Measurements from ENCODE around the gene TBP.

Gene TBP

GRCh38 chr6:170575250-170575649 lies 21.1 kb downstream of the TBP start:
- no peak for DNase-seq (ENCODE audit: low spot score)
- H3K9ac ChIP-seq (ENCODE audit: low read depth, low read length, poor library complexity) = no peak overlapping the region
- H2BK15ac ChIP-seq (ENCODE audit: low read length) = no peak overlapping the region
- H3K18ac ChIP-seq (ENCODE audit: low read length) = no peak overlapping the region
- H3K4me1 ChIP-seq (ENCODE audit: control insufficient read depth in 2 of 2, insufficient read depth in 1 of 2, low read depth in 1 of 2, low read length in 2 of 2) = no peaks in the 10 kb centered on the region
- H2AK5ac ChIP-seq (ENCODE audit: low read depth, low read length) = no peak overlapping the region
- H3K14ac ChIP-seq (ENCODE audit: low read length) = no peak overlapping the region
- H2BK12ac ChIP-seq (ENCODE audit: low read length) = no peak overlapping the region
- peaks cover 1% of the 10 kb centered on the region for H3K79me1 ChIP-seq (ENCODE audit: low read depth, low read length)
- H3K9me3 ChIP-seq (replicated peaks in 1 of 2; ENCODE audit: control insufficient read depth in 2 of 2, insufficient read depth in 1 of 2, low read depth in 1 of 2, low read length in 2 of 2) = no peaks in the 10 kb centered on the region
- H3K36me3 ChIP-seq (replicated peaks in 1 of 2; ENCODE audit: control insufficient read depth in 2 of 2, insufficient read depth in 2 of 2, low read length in 2 of 2) = peaks cover 17 to 100% of the 10 kb centered on the region in 2 donors
- no peak overlapping the region for H4K91ac ChIP-seq (ENCODE audit: low read depth, low read length, poor library complexity)
- H3K27ac ChIP-seq (replicated peaks; ENCODE audit: low read length) = no peak overlapping the region
- no peak overlapping the region for H3K4me2 ChIP-seq (ENCODE audit: insufficient read depth, low read length, poor library complexity, severe bottlenecking)
- H2AFZ ChIP-seq (ENCODE audit: low read length) = no peak overlapping the region
- no peak overlapping the region for H3K4ac ChIP-seq (ENCODE audit: low read length)
- no peak overlapping the region for H3K4me3 ChIP-seq (ENCODE audit: low read length in 2 of 2)
- no peak overlapping the region for H4K8ac ChIP-seq (ENCODE audit: low read depth, low read length)
- no peak overlapping the region for H2BK120ac ChIP-seq (ENCODE audit: low read depth, low read length)
- no CpG with 5 or more reads among the region's 1 CpG for WGBS, 2 donors (ENCODE audit: extremely low coverage in 2 of 2, insufficient read length in 2 of 2, insufficient replicate concordance in 1 of 2)
- no peak overlapping the region for H3K23ac ChIP-seq (ENCODE audit: low read depth, low read length, poor library complexity)
- no peaks in the 10 kb centered on the region for H3K27me3 ChIP-seq (ENCODE audit: control insufficient read depth in 3 of 3, insufficient read depth in 3 of 3, low read depth in 1 of 3, low read length in 3 of 3)
- no peak overlapping the region for H2BK5ac ChIP-seq (ENCODE audit: low read length)

- Histone ChIP-seq H2BK120ac (ENCODE audit: low read depth, low read length) (no peak overlapping the region), H3K9me3 (replicated peaks in 1 of 2; ENCODE audit: control insufficient read depth in 2 of 2, insufficient read depth in 1 of 2, low read depth in 1 of 2, low read length in 2 of 2) (no peaks in the 10 kb centered on the region), H3K27ac (replicated peaks; ENCODE audit: low read length) (no peak overlapping the region), H3K14ac (ENCODE audit: low read length) (no peak overlapping the region), H2BK15ac (ENCODE audit: low read length) (no peak overlapping the region), H2AK5ac (ENCODE audit: low read depth, low read length) (no peak overlapping the region), H2BK5ac (ENCODE audit: low read length) (no peak overlapping the region), H4K8ac (ENCODE audit: low read depth, low read length) (no peak overlapping the region), H3K79me1 (ENCODE audit: low read depth, low read length) (peaks cover 3% of the 10 kb centered on the region), H3K27me3 (ENCODE audit: control insufficient read depth in 3 of 3, insufficient read depth in 3 of 3, low read depth in 1 of 3, low read length in 3 of 3) (no peaks in the 10 kb centered on the region), H3K4me1 (ENCODE audit: control insufficient read depth in 2 of 2, insufficient read depth in 1 of 2, low read depth in 1 of 2, low read length in 2 of 2) (peaks cover 2 to 5% of the 10 kb centered on the region in 2 donors), H2AFZ (ENCODE audit: low read length) (no peak overlapping the region), H3K4ac (ENCODE audit: low read length) (no peak overlapping the region), H3K36me3 (replicated peaks in 1 of 2; ENCODE audit: control insufficient read depth in 2 of 2, insufficient read depth in 2 of 2, low read length in 2 of 2) (peaks cover 16 to 94% of the 10 kb centered on the region in 2 donors), H3K18ac (ENCODE audit: low read length) (no peak overlapping the region), H3K9ac (ENCODE audit: low read depth, low read length, poor library complexity) (no peak overlapping the region), H3K4me2 (ENCODE audit: insufficient read depth, low read length, poor library complexity, severe bottlenecking) (no peak overlapping the region), H3K23ac (ENCODE audit: low read depth, low read length, poor library complexity) (no peak overlapping the region), H3K4me3 (ENCODE audit: low read length in 2 of 2) (no peak overlapping the region), H2BK12ac (ENCODE audit: low read length) (no peak overlapping the region), H4K91ac (ENCODE audit: low read depth, low read length, poor library complexity) (peak overlapping the region; percentile 34)
- no peak for DNase-seq (ENCODE audit: low spot score)
These were observed 24.7 kb downstream of the TBP start for GRCh38 chr6:170578909-170579308.

GRCh38 chr6:170583756-170584180 lies 29.6 kb downstream of the TBP start:
- Histone ChIP-seq H3K36me3 (replicated peaks in 1 of 2; ENCODE audit: control insufficient read depth in 2 of 2, insufficient read depth in 2 of 2, low read length in 2 of 2) (peaks cover 12 to 46% of the 10 kb centered on the region in 2 donors), H4K91ac (ENCODE audit: low read depth, low read length, poor library complexity) (no peak overlapping the region), H3K9ac (ENCODE audit: low read depth, low read length, poor library complexity) (peak overlapping the region; percentile 99), H3K9me3 (replicated peaks in 1 of 2; ENCODE audit: control insufficient read depth in 2 of 2, insufficient read depth in 1 of 2, low read depth in 1 of 2, low read length in 2 of 2) (no peaks in the 10 kb centered on the region), H3K4me1 (ENCODE audit: control insufficient read depth in 2 of 2, insufficient read depth in 1 of 2, low read depth in 1 of 2, low read length in 2 of 2) (peaks cover 2 to 10% of the 10 kb centered on the region in 2 donors), H3K4me2 (ENCODE audit: insufficient read depth, low read length, poor library complexity, severe bottlenecking) (peak overlapping the region; percentile 81), H2BK15ac (ENCODE audit: low read length) (no peak overlapping the region), H3K23ac (ENCODE audit: low read depth, low read length, poor library complexity) (peak overlapping the region; percentile 98), H3K18ac (ENCODE audit: low read length) (peak overlapping the region; percentile 90), H3K14ac (ENCODE audit: low read length) (peak overlapping the region; percentile 90), H3K79me1 (ENCODE audit: low read depth, low read length) (peaks cover 6% of the 10 kb centered on the region), H3K4ac (ENCODE audit: low read length) (no peak overlapping the region), H2BK12ac (ENCODE audit: low read length) (no peak overlapping the region), H2AK5ac (ENCODE audit: low read depth, low read length) (no peak overlapping the region), H2BK5ac (ENCODE audit: low read length) (no peak overlapping the region), H2BK120ac (ENCODE audit: low read depth, low read length) (no peak overlapping the region), H2AFZ (ENCODE audit: low read length) (peak overlapping the region; percentile 93), H3K27me3 (ENCODE audit: control insufficient read depth in 3 of 3, insufficient read depth in 3 of 3, low read depth in 1 of 3, low read length in 3 of 3) (no peaks in the 10 kb centered on the region), H3K4me3 (ENCODE audit: low read length in 2 of 2) (peak overlapping the region; percentile 67 to 100), H3K27ac (replicated peaks; ENCODE audit: low read length) (peak overlapping the region; percentile 47), H4K8ac (ENCODE audit: low read depth, low read length) (no peak overlapping the region)
- no CpG with 5 or more reads among the region's 12 CpGs for WGBS, 2 donors (ENCODE audit: extremely low coverage in 2 of 2, insufficient read length in 2 of 2, insufficient replicate concordance in 1 of 2)
- peak; percentile 0 for DNase-seq (ENCODE audit: low spot score)

GRCh38 chr6:170584181-170584953 lies 30.2 kb downstream of the TBP start, which contains the start of gene PDCD2:
PDCD2 (minus strand) TSS chr6:170584637; CDS start chr6:170584581, 56 bp downstream.
- H3K27me3 ChIP-seq (ENCODE audit: control insufficient read depth in 3 of 3, insufficient read depth in 3 of 3, low read depth in 1 of 3, low read length in 3 of 3) = no peaks in the 10 kb centered on the region
- no peak within 1 kb of the TSS for H3K4ac ChIP-seq (ENCODE audit: low read length)
- H3K27ac ChIP-seq (replicated peaks; ENCODE audit: low read length) = peak within 1 kb of the TSS; percentile 47

More at GRCh38 chr6:170584181-170584953, 30.2 kb downstream of the TBP start, which contains the start of gene PDCD2:
- Histone ChIP-seq H3K4me2 (ENCODE audit: insufficient read depth, low read length, poor library complexity, severe bottlenecking) (peak within 1 kb of the TSS; percentile 93), H2BK15ac (ENCODE audit: low read length) (no peak within 1 kb of the TSS), H2BK5ac (ENCODE audit: low read length) (no peak within 1 kb of the TSS), H3K14ac (ENCODE audit: low read length) (peak within 1 kb of the TSS; percentile 90), H3K9ac (ENCODE audit: low read depth, low read length, poor library complexity) (peak within 1 kb of the TSS; percentile 99), H3K79me1 (ENCODE audit: low read depth, low read length) (peaks cover 6% of the 10 kb centered on the region), H3K36me3 (replicated peaks in 1 of 2; ENCODE audit: control insufficient read depth in 2 of 2, insufficient read depth in 2 of 2, low read length in 2 of 2) (peaks cover 11 to 40% of the 10 kb centered on the region in 2 donors), H2BK12ac (ENCODE audit: low read length) (no peak within 1 kb of the TSS), H3K9me3 (replicated peaks in 1 of 2; ENCODE audit: control insufficient read depth in 2 of 2, insufficient read depth in 1 of 2, low read depth in 1 of 2, low read length in 2 of 2) (no peaks in the 10 kb centered on the region), H2AK5ac (ENCODE audit: low read depth, low read length) (no peak within 1 kb of the TSS), H2AFZ (ENCODE audit: low read length) (peak within 1 kb of the TSS; percentile 93), H3K4me1 (ENCODE audit: control insufficient read depth in 2 of 2, insufficient read depth in 1 of 2, low read depth in 1 of 2, low read length in 2 of 2) (peaks cover 2 to 10% of the 10 kb centered on the region in 2 donors), H3K23ac (ENCODE audit: low read depth, low read length, poor library complexity) (peak within 1 kb of the TSS; percentile 98), H4K91ac (ENCODE audit: low read depth, low read length, poor library complexity) (no peak within 1 kb of the TSS), H3K18ac (ENCODE audit: low read length) (peak within 1 kb of the TSS; percentile 90), H3K4me3 (ENCODE audit: low read length in 2 of 2) (peak within 1 kb of the TSS; percentile 67 to 100), H4K8ac (ENCODE audit: low read depth, low read length) (no peak within 1 kb of the TSS), H2BK120ac (ENCODE audit: low read depth, low read length) (no peak within 1 kb of the TSS)
- DNase-seq (ENCODE audit: low spot score) = peak; percentile 81
- WGBS, 2 donors (ENCODE audit: extremely low coverage in 2 of 2, insufficient read length in 2 of 2, insufficient replicate concordance in 1 of 2) = no CpG with 5 or more reads among the region's 81 CpGs
